SJCRH30 (cell line): ENCODE data around the gene TSC2. TPM values are rescaled to one million over a fixed set of nuclear protein-coding genes. Genes with fewer than 3 reads are reported as not detected.

Source experiments
- DNase-seq, 2 experiments: peaks; one replicate each; pipeline ENCODE4 v3.0.0-alpha.2; 2015 to 2020
- H3K27ac ChIP-seq: fragments of 250-450 bp; sonication (Bioruptor Pico); 2 replicates; pipeline ENCODE4 v1.5.1; 2020; ENCODE audit warnings: mild to moderate bottlenecking, moderate library complexity
- H3K27me3 ChIP-seq: fragments of 250-450 bp; sonication (Bioruptor Pico); 2 replicates; pipeline ENCODE4 v1.5.1; 2020; ENCODE audit warnings: mild to moderate bottlenecking, moderate library complexity
- H3K36me3 ChIP-seq: fragments of 250-450 bp; sonication (Bioruptor Pico); 2 replicates; pipeline ENCODE4 v1.5.1; 2020; ENCODE audit warnings: mild to moderate bottlenecking, moderate library complexity
- H3K4me1 ChIP-seq: fragments of 250-450 bp; sonication (Bioruptor Pico); 2 replicates; pipeline ENCODE4 v1.5.1; 2020; ENCODE audit warnings: mild to moderate bottlenecking, moderate library complexity
- H3K4me3 ChIP-seq: fragments of 250-450 bp; sonication (Bioruptor Pico); 2 replicates; pipeline ENCODE4 v1.5.1; 2020; ENCODE audit warnings: mild to moderate bottlenecking, moderate library complexity
- H3K9me3 ChIP-seq: fragments of 250-450 bp; sonication (Bioruptor Pico); replicated peaks from 2 replicates; pipeline ENCODE4 v1.5.1; 2020; ENCODE audit warnings: mild to moderate bottlenecking, moderate library complexity
- total RNA-seq: library from RNA; depleted of rRNA; stranded (reverse); fragments of >200 nt; shearing (Covaris generic); gene quantifications from 2 replicates; pipeline ENCODE4 v1.2.3, GENCODE V29; 2014

The TSC2 gene
- total RNA-seq, 1 experiment from 2014 or later: 37.1 TPM

DNA sequence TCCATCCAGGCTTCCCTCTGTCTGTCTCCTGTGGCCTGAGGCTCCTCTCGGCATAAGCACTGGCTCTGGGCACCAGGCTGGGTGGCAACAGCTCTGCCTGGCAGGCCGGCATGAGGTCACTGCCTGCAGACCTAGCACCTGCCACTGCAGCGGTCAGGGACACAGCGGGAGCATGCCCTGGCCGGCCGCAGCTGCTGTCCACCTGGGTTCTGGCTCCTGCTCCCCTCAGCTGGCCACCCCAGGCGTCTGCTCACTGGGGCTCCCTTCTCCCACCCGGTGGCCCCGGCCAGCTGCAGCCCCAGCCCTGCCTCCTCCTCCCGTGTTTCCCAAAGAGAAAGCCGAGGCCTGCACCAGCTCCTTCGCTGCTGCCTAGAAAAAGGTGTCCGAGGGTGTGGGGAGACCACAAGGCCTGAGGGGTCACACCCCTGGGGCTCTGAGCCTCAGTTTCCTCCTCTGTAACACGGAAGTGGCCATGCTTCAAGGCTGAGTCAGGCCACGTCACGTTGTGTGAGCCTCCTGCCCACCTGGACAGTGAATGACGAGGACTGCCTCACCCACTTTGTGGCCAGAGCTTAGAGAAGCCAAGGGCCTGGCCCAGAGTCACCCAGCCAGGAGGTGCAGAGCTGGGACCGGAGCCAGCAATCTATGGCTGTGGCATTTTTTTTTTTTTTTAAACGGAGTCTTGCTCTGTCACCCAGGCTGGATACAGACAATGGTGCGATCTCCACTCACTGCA lies 6.8 kb upstream of the TSC2 start:
- Histone ChIP-seq H3K27ac (peak overlapping the region; percentile 73), H3K36me3 (no peaks in the 10 kb centered on the region), H3K27me3 (no peaks in the 10 kb centered on the region), H3K4me1 (peaks cover 41% of the 10 kb centered on the region), H3K9me3 (no peaks in the 10 kb centered on the region), H3K4me3 (no peak overlapping the region)
- DNase-seq: peak; percentile 76 to 79

DNA sequence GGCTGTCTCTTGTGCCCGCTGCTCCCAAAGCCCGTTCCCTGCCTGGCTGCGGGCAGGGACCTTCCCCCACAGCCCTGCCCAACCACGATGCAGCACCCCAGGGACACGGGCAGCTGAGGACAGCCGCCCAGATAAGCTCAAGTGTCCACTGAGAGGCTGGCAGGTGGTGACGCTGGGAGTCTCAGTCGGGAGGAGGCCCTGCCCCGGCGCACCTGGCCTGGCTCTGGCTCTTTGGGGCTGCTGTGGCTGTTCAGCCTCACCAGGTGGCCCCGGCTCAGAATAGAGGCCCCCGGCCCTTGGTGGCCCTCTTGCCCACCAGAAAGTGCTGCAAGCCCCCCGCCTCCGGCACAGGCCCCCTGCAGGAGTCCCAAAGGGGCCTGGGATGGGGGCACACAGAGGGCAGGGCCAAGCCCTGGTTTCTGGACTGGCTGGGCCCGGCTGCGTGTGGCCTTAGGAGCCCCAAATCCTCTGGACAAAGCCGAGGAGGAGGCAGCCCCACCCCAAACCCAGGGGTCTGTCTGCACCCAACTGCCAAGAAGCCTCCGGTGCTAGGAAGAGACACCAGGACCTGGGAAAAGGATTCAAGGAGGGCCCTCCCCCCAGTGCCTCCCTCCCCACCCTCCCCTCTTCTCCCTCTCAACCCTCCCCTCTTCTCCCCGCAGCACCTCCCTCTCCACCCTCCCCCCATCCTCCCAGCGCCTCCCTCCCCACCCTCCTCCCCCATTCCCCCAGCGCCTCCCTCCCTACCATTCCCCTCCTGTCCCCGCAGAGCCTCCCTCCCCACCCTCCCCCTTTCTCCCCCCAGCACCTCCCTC lies 5.4 kb upstream of the TSC2 start:
- Histone ChIP-seq H3K36me3 (no peaks in the 10 kb centered on the region), H3K4me3 (no peak overlapping the region), H3K27ac (no peak overlapping the region), H3K4me1 (peaks cover 38% of the 10 kb centered on the region), H3K9me3 (no peaks in the 10 kb centered on the region), H3K27me3 (no peaks in the 10 kb centered on the region)
- no peak for DNase-seq

DNA sequence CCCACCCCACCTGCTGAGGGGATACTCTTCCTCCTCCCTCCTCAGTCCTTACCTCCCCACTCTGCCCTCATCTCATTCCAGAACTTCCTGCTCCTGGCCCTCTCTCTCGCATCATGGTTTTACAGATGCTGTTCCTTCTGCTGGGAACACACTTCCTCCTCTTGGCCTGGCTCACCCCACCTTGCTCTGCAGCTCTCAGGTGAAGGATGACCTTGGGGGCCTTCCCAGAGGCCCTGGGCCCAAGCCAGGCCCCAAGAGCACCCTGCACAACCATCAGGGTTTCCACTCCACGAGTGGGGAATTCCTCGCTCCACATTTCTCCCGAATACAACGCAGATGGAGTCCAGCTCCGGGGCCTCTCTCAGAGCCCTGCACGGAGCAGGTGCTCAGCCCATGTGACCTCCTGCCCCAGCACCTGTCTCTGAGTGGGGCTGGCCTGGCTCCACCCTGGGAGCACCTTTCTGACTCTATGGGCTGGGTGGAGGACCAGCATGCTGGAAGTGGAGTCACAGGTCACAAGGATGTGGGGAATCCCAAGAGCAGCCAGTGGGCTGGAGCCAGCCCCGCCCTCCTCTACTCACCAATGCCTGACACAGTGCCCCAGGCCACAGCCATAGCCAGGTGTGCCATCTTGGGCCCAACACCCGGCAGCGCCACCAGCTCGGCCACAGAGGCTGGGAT lies 4.7 kb upstream of the TSC2 start:
- Histone ChIP-seq H3K27me3 (no peaks in the 10 kb centered on the region), H3K9me3 (no peaks in the 10 kb centered on the region), H3K4me3 (no peak overlapping the region), H3K27ac (no peak overlapping the region), H3K36me3 (no peaks in the 10 kb centered on the region), H3K4me1 (peaks cover 38% of the 10 kb centered on the region)
- no peak for DNase-seq

DNA sequence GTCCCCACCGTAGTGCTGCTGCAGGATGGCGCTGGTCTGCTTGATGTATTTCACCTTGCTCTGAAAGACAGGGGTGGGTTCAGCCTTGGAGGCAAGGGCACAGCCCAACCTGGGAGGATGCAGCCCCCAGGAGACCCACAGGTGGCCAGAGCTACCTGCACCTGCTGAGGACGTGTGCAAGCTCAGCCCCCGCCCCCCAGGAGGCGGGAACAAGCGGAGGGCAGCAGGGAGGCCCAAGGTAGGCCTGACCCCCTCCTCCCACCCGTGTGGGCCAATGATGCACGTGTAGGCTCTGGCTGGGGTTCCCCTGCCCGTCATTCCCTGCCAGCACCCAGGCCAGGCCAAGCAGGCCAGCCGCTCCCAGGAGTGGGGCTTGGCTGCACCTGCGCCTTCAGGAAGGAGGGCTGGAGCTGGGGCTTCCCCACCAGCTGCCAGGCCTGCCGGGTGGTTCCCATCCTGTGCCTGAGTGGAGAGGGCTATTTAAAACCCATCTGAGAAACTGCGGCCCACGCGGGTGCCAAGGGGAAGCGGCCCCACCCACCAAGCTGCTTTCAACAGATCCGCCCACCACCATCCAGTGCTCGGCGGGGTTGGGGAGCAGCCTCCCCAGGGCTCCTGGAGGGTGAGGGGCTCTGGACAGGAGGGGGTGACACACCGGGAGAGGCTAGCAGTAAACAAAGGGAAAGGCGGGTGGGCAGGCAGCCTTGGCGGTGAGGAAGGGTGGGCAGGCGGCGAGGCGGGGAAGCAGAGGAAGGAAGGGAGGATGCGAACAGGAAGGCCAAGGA lies 3.9 kb upstream of the TSC2 start:
- no peaks in the 10 kb centered on the region for H3K9me3 ChIP-seq
- H3K4me3 ChIP-seq: no peak overlapping the region
- no peaks in the 10 kb centered on the region for H3K27me3 ChIP-seq
- H3K27ac ChIP-seq: no peak overlapping the region
- no peak for DNase-seq
- H3K4me1 ChIP-seq: peaks cover 39% of the 10 kb centered on the region
- no peaks in the 10 kb centered on the region for H3K36me3 ChIP-seq

DNA sequence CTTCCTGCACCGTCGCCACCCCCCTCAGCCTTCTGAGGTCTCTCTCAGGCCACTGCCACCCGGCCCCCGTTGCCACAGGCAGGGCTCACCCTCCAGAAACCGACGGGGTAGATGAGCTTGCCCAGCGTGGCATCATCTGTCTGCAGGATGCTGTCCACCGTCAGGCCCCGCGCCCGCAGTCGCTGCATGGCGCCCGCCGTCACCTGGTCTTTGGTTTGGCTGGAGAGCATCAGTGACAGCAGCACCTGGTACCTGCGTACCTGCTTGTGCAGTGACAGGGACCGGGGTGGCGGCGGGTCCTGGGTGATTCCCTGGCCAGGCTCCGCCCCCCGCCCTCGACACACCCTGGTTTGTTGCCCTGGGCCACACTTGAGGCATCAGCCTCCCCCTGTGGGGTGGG lies 3.2 kb upstream of the TSC2 start:
- Histone ChIP-seq H3K27ac (no peak overlapping the region), H3K4me1 (peaks cover 32% of the 10 kb centered on the region)
- DNase-seq: no peak

DNA sequence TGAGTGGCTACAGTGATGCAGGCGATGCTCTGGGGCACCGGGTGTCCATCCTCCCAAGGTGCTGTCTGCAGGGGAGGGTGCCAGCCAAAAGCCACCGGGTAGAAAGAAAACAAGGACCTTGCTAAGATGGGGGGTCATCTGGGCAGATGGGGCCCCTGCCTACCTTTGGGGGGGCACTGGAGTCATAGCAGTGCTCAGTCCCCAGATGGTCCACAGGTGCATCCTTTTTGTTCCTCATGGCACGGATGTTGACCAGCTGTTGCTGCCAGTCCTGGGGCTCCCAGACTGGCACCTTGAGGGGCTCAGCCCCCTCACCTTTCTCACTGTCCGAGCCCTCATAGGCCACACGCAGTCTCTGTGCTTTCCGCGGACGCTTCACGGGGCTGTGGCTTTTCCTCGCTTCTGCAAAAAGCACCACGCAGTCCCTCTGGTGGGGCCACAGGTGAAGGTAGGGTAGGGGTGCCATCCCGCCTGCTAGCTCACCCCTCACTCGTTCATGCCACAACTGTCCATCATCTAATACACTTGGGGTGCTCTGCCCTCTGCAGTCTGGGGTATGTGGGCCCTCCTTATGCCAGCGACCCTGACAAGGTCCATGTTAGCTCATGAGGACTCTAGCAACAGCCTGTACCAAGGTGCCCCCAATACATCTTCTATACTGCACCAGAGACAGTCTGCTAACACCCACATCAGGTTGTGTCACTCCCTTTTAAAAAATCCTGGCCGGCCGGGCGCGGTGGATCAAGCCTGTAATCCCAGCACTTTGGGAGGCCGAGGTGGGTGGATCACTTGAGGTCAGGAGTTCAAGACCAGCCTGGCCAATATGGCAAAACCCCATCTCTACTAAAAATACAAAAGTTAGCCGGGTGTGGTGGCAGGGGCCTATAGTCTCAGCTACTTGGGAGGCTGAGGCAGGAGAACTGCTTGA lies 1.6 kb upstream of the TSC2 start:
- peaks cover 15% of the 10 kb centered on the region for H3K4me1 ChIP-seq
- no peaks in the 10 kb centered on the region for H3K9me3 ChIP-seq
- H3K36me3 ChIP-seq: peaks cover 4% of the 10 kb centered on the region; the same call in 1 of the 2 replicates
- H3K4me3 ChIP-seq: no peak overlapping the region
- no peaks in the 10 kb centered on the region for H3K27me3 ChIP-seq
- DNase-seq: no peak
- no peak overlapping the region for H3K27ac ChIP-seq

More for the DNA sequence above, 3.2 kb upstream of the TSC2 start:
- no peak overlapping the region for H3K4me3 ChIP-seq
- H3K9me3 ChIP-seq: no peaks in the 10 kb centered on the region
- no peaks in the 10 kb centered on the region for H3K27me3 ChIP-seq
- no peaks in the 10 kb centered on the region for H3K36me3 ChIP-seq

DNA sequence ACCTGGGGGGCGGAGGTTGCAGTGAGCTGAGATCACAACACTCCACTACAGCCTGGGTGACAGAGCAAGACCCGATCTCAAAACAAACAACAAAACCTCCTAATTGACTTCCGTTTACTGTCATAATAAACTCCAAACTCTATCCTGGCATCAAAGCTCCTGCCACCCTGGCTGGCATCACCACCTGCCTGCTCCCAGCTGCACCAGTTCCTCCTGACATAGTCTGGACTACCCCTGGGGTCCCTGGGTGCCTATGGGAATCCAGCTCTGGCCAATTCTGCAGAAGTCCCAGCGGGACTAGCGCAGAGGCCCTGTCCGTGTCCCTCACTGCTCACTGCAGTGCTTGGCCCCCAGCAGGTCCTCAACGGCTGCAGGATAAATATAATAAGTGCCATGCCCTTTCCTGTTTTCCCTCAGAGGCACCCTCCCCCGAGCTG lies 874 bp upstream of the TSC2 start:
- H3K27ac ChIP-seq: no peak overlapping the region
- H3K4me3 ChIP-seq: peak overlapping the region; percentile 86
- no peak for DNase-seq
- no peaks in the 10 kb centered on the region for H3K9me3 ChIP-seq
- H3K36me3 ChIP-seq: peaks cover 4% of the 10 kb centered on the region; the same call in 1 of the 2 replicates
- peaks cover 8% of the 10 kb centered on the region for H3K4me1 ChIP-seq
- H3K27me3 ChIP-seq: no peaks in the 10 kb centered on the region

DNA sequence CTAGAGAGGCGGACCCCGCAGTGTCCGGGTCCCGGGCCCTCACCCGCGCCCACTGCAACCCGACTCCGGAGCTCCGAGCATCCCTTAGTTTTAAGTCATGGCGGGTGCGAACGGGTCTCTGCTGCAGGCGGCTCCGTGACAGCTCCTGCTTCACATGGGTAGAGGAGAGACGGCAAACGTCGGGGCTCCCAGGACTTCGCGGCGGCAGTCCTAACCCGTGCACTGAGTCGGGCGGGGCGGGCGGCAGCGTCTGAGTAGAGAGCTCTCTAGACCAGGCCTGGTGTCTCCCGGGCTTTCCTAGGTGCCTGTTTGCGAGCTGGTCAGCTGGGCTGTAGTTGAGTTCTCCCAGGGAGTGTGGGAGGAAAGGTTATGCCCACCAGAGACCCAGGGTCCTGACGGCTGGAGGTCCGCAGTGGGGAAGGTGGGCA lies 345 bp downstream of the TSC2 start:
- no peak overlapping the region for H3K27ac ChIP-seq

DNA sequence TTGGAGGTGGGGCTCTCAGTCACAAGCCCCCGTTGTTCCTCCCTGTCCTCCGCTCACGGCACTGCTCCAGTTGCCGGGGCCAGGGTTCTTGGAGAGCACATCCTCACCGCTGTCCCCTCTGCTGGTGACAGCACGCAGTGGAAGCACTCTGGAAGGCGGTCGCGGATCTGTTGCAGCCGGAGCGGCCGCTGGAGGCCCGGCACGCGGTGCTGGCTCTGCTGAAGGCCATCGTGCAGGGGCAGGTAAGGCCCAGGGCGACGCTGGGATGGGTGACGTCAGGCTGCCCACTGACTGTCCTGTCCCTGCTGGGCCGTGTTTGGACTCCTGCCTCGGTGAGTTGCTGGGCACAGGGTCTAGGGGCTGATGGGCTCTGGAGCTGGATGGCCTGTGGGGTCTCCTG lies 5.4 kb downstream of the TSC2 start:
- Histone ChIP-seq H3K36me3 (peaks cover 4% of the 10 kb centered on the region; the same call in 1 of the 2 replicates), H3K27ac (no peak overlapping the region), H3K4me1 (peaks cover 2% of the 10 kb centered on the region; the same call in 1 of the 2 replicates), H3K27me3 (no peaks in the 10 kb centered on the region), H3K4me3 (no peak overlapping the region), H3K9me3 (no peaks in the 10 kb centered on the region)
- DNase-seq: no peak

More for the DNA sequence above, 345 bp downstream of the TSC2 start:
- Histone ChIP-seq H3K36me3 (peaks cover 4% of the 10 kb centered on the region; the same call in 1 of the 2 replicates), H3K27me3 (no peaks in the 10 kb centered on the region), H3K4me3 (peak overlapping the region; percentile 86), H3K9me3 (no peaks in the 10 kb centered on the region), H3K4me1 (peaks cover 2% of the 10 kb centered on the region; the same call in 1 of the 2 replicates)
- DNase-seq: no peak

DNA sequence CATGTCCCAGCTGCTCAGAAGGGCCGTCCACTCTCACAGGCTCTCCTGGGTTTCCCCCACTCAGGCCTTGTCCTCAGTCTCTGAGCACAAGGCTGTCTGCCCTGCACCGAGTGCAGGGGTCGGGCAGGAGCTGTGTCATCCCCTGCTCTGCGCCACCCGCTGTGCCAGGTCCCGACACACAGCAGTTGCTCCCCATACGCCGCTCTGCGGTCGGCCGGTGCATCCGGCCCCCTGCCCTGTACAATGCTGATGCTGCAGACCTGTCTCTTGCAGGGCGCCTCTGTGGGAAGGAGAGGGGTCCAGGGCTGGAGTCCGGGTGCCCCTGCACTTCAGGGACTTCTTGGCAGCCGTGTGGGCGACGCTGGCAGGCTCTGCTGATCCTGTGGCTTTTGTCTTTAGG lies 6.1 kb downstream of the TSC2 start:
- H3K36me3 ChIP-seq: peaks cover 4% of the 10 kb centered on the region; the same call in 1 of the 2 replicates
- H3K4me3 ChIP-seq: no peak overlapping the region
- no peaks in the 10 kb centered on the region for H3K4me1 ChIP-seq
- H3K27me3 ChIP-seq: no peaks in the 10 kb centered on the region
- no peak overlapping the region for H3K27ac ChIP-seq
- H3K9me3 ChIP-seq: no peaks in the 10 kb centered on the region
- no peak for DNase-seq

DNA sequence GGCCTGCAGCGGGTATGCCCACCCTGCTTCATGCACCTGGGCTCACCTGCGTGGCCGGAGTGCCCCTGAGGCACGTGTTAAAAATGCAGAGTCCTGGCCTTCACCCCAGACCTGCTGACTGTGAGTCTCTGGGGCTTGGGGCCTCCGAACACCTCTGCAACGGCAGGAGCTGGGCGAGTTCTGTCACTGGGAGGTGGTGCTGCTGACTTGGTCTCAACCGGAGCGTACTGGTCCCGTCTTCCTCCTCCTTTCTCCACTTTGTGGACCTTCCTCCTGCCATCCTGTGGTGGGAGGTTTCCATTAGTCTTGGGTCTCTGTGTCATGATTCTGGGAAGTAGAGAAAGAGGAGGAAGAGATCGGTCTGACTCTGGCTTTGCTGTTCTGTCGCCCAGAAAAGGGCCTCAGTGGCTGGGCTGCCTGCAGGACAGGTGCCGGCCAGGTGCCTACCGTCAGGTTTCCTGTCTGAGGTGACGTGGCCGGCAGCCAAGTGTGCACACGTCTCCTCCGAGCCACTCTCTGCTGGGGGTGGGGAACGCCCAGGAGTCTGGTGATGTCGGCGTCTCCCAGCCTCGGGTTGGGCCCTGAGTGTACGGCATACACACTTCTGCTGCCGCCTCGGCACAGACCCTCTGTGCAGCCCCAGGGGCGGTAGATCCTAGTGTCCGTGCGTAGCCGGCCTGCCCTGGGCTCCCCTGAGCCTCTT lies 6.9 kb downstream of the TSC2 start:
- no peak for DNase-seq
- H3K4me3 ChIP-seq: no peak overlapping the region
- no peaks in the 10 kb centered on the region for H3K9me3 ChIP-seq
- no peak overlapping the region for H3K27ac ChIP-seq
- no peaks in the 10 kb centered on the region for H3K4me1 ChIP-seq
- peaks cover 4% of the 10 kb centered on the region; the same call in 1 of the 2 replicates for H3K36me3 ChIP-seq
- H3K27me3 ChIP-seq: no peaks in the 10 kb centered on the region

DNA sequence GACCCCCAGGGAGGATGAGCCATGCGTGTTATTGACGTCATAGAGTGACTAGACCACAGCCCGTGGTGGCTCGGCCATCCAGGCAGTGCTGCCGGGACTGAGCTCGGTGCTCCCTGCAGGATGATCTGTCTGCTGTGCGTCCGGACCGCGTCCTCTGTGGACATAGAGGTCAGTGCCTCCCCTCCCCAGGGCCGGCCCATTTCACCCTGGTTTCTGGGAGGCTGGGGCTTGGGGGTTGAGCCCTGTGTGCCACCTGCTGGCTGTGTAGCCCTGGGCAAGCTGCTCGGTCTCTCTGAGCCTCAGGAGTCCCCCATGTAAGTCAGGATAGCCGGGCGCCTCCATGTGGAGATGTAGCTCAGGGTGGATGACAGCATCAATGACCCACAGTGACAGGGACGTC lies 8.3 kb downstream of the TSC2 start:
- H3K4me3 ChIP-seq: no peak overlapping the region
- no peaks in the 10 kb centered on the region; the same call in 1 of the 2 replicates for H3K36me3 ChIP-seq
- DNase-seq: no peak
- H3K9me3 ChIP-seq: no peaks in the 10 kb centered on the region
- H3K4me1 ChIP-seq: no peaks in the 10 kb centered on the region
- no peaks in the 10 kb centered on the region for H3K27me3 ChIP-seq
- no peak overlapping the region for H3K27ac ChIP-seq
